GM04504 (cell line): ENCODE data around the gene BPTF.
"Not testable (repeated sequence)": the region's sequence is repeated elsewhere in the genome, so short reads cannot be mapped to it uniquely, and the experiment has no call there.

ENCODE experiments used
- DNase-seq: peaks from one replicate; pipeline ENCODE4 v3.0.0-alpha.2; 2012; ENCODE audit warnings: low read depth

The BPTF gene

DNA sequence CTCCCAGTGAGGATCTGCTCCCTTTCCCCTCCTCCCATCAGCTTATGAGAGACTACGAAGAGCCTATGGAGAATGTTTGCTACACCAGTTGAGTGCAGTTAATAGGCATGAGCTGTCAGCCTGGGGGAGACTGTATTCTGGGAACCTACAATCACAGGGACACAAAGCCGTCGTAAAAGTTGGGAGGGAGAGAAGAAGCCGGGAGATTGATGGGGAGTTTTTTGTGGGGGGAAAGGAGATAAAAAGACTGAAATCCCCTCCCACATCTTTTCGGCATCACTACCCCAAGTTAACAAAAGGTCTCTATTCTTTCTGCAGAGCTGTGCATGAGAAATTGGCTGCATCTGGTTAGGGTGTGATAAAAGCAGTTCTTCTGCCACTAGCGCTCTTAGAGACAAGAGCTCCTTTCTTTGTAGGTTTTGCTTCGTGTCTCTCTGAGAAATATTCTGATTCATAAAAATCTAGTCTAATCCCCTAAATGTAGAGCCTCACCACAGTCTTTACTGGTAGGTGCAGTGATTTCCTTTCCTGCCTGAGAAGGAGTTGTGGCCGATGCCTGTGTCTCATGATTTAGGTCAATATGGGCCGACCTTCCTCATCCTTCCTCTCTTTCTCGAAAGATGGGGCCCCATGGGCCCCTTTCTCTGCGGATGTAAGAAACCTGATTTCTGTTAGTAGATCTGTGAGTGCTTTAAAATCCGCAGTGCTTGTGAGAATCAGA is 77.4 kb downstream of the BPTF start:
- DNase-seq, result no peak

DNA sequence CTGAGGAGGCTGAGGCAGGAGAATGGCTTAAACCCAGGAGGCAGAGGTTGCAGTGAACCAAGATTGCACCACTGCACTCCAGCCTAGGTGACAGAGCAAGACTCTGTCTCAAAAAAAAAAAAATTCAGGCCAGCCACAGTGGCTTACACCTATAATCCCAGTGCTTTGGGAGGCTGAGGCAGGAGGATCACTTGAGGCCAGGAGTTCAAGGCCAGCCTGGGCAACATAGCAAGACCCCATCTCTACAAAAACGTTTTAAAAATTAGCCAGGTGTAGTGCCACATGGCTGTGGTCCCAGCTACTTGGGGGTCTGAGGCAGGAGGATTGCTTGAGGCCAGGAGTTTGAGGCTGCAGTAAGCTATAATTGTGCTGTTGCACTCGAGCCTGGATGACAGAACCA is 80.0 kb downstream of the BPTF start:
- not testable (repeated sequence) for DNase-seq

GRCh38 chr17:67910117-67910803 is 85.0 kb downstream of the BPTF start:
- DNase-seq, result not testable (repeated sequence)

DNA sequence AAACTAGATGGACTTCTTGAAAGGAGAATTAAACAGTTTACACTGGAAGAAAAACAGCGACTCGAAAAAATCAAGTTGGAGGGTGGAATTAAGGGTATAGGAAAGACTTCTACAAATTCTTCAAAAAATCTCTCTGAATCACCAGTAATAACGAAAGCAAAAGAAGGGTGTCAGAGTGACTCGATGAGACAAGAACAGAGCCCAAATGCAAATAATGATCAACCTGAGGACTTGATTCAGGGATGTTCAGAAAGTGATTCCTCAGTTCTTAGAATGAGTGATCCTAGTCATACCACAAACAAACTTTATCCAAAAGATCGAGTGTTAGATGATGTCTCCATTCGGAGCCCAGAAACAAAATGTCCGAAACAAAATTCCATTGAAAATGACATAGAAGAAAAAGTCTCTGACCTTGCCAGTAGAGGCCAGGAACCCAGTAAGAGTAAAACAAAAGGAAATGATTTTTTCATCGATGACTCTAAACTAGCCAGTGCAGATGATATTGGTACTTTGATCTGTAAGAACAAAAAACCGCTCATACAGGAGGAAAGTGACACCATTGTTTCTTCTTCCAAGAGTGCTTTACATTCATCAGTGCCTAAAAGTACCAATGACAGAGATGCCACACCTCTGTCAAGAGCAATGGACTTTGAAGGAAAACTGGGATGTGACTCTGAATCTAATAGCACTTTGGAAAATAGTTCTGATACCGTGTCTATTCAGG is 85.9 kb downstream of the BPTF start:
- no peak for DNase-seq

GRCh38 chr17:67912088-67912487 is 86.8 kb downstream of the BPTF start:
- DNase-seq, result no peak

GRCh38 chr17:67912656-67913055 is 87.4 kb downstream of the BPTF start:
- DNase-seq, result no peak

DNA sequence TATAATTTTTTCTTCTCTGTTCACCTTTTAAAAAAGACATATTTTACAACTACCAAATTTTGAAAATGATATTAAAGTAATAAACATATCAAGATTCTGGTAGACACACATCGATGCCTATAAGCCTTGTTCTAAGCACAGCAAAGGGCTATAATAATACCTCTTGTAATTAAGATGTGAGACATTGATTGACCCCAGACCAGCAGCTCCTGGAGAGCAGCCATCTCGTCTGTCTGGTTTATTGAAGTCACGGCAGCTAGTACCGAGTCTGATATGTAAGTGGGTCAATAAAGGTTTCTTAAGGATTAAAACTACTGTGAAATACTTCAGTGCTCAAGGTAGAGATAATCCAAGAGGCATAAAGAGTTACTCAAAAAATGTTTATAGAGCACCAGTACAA is 94.9 kb downstream of the BPTF start:
- DNase-seq, result no peak

DNA sequence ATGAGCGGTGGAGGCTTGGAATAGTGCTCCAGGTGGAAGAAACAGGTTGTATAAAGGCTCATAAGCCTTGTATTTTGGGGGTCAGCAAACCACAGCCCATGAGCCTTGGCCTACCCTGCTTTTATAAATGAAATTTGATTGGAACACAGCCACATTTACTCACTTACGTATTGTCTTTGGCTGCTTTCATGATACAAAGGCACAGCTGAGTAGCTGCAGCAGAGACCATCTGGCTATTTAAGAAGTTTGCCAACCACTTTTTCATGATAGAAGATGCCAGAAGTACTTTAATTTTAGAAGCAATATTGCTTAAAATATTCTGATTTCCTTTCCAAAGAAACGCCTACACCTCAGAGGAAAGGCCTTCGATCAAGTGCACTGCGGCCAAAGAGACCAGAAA is 97.2 kb downstream of the BPTF start:
- no peak for DNase-seq

GRCh38 chr17:67928842-67929241 is 103.5 kb downstream of the BPTF start:
- not testable (repeated sequence) for DNase-seq

DNA sequence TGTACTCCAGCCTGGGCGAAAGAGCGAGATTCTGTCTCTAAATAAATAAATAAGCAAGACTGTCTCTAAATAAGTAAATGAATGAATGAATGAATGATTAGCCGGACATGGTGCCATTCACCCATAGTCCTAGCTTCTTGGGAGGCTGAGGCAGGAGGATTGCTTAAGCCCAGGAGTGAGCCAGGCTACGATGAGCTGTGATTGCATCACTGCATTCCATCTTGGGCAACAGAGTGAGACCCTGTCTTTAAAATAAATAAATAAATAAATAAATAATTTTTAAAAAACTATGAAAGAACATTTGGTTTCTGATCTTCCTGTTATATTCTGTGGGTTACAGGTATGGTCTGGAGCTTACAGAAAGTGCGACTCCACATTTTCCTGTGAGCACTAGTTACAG is 105.9 kb downstream of the BPTF start:
- DNase-seq, result no peak

- DNase-seq, result no peak
Measured at GRCh38 chr17:67942810-67943209, 117.5 kb downstream of the BPTF start.

DNA sequence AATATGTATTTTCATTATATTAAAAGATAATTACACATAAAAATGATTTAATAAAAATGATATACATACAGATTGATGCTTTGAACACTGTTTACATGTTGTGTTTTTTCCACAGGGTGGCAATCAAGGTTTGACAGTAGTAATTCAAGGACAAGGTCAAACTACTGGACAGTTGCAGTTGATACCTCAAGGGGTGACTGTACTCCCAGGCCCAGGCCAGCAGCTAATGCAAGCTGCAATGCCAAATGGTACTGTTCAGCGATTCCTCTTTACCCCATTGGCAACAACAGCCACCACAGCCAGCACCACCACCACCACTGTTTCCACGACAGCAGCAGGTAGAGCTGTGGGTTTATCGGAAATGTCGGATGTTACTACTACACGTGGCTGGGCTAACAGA is 118.7 kb downstream of the BPTF start:
- no peak for DNase-seq

GRCh38 chr17:67946513-67946912 is 121.2 kb downstream of the BPTF start:
- no peak for DNase-seq

- DNase-seq, result no peak
Measured at GRCh38 chr17:67947325-67947813, 122.1 kb downstream of the BPTF start.

GRCh38 chr17:67950945-67951344 is 125.6 kb downstream of the BPTF start:
- DNase-seq, result no peak

DNA sequence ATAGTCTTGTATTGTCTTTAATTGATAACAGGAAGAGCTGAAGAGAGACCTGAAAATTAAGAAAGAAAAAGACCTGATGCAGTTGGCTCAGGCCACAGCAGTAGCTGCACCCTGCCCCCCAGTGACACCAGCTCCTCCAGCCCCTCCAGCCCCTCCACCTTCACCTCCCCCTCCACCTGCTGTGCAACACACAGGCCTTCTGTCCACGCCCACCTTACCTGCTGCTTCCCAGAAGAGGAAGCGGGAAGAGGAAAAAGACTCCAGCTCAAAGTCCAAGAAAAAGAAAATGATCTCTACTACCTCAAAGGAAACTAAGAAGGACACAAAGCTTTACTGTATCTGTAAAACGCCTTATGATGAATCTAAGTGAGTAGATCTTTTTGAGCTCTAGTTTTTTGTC is 134.2 kb downstream of the BPTF start:
- no peak for DNase-seq

DNA sequence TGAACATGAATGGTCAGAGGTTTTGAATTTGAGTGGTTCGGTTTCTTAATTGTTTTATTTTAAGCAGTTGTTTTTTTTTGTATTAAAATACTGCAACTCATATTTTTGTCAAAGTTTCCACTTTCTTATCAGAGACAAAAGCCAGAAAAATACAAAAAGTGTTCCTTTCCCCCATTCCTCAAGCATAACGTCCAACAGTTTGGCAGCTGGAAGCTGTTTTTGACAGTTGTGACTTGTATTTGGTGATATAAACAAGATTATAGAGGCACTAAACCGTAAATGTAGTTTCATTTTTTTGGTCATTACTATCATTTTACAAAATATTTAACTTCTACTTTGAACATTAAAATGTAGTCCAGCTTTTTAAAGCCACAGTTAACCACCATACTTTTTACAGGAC is 135.0 kb downstream of the BPTF start:
- DNase-seq, result not testable (repeated sequence)

GRCh38 chr17:67962156-67962555 is 136.9 kb downstream of the BPTF start:
- DNase-seq, result not testable (repeated sequence)

DNA sequence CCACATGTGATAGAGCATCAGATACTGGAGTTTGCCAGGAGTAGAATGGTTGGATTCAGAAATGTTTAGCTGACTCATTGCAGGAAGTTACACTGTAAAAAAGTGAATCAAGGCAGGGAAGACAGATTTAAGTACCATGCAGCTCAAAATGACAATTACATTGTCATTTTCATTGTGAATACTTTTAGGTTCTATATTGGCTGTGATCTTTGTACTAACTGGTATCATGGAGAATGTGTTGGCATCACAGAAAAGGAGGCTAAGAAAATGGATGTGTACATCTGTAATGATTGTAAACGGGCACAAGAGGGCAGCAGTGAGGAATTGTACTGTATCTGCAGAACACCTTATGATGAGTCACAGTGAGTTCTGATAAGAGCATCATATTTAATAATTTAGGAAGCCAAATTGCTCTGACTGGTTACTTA is 137.9 kb downstream of the BPTF start:
- peak; percentile 25 for DNase-seq

DNA sequence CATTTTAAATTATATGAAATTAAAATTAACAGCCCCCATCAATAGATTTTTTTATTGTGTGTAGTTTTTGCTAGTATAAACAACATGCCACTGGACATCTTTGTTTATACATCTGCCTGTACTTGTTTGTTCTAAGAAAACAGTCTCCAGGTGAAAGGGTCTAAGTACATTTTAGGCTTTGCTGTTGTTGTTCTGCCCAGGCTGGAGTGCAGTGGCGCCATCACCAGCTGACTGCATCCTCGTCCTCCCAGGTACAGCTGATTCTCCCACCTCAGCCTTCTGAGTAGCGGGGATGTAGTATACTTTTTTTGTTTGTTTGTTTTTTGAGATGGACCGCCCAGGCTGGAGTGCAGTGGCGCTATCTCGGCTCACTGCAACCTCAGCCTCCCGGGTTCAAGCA is 145.5 kb downstream of the BPTF start:
- DNase-seq, result no peak

- DNase-seq, result no peak
Measured at GRCh38 chr17:67974185-67974584, 148.9 kb downstream of the BPTF start.

- DNase-seq, result no peak
Measured at GRCh38 chr17:67974598-67975066, 149.3 kb downstream of the BPTF start.

DNA sequence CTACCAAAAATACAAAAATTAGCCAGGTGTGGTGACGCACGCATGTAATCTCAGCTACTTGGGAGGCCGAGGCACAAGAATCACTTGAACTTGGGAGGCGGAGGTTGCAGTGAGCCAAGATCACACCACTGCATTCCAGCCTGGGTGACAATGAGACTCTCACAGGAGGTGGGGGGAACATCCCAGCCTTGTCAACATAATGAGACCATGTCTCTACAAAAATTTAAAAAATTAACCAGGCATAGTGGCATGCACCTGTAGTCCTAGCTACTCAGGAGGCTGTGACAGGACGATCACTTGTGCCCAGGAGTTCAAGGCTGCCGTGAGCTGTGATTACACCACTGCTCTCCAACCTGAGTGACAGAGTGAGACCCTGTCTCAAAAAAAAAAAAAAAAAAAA is 151.0 kb downstream of the BPTF start:
- DNase-seq, result not testable (repeated sequence)
